Vagina (tissue), 2 donors: Measurements from ENCODE around the gene ZNF280C. TPM values are rescaled to one million over a fixed set of nuclear protein-coding genes. Genes with fewer than 3 reads are reported as not detected.
A peak's percentile ranks its signal among the peaks of the same experiment; 100 is the strongest.

Experiments used
- DNase-seq, 2 donors: peaks; one replicate each; pipeline ENCODE4 v3.0.0-alpha.2; 2017; ENCODE audit errors: extremely low spot score in 2 of 2
- H3K27ac ChIP-seq: fragments of 200-600 bp; sonication (generic); one replicate; pipeline ENCODE4 v1.5.1; 2019
- H3K27me3 ChIP-seq: fragments of 200-600 bp; sonication (generic); one replicate; pipeline ENCODE4 v1.5.1; 2019
- H3K36me3 ChIP-seq, 2 donors: fragments of 200-600 bp; sonication (generic); one replicate each; pipeline ENCODE4 v1.5.1; 2017 to 2019
- H3K4me1 ChIP-seq: fragments of 200-600 bp; sonication (generic); one replicate; pipeline ENCODE4 v1.5.1; 2019
- H3K4me3 ChIP-seq, 2 donors: fragments of 200-600 bp; sonication (generic); 1 replicate in 1 of 2; 2 replicates in 1 of 2; pipeline ENCODE4 v1.5.1; 2016 to 2019
- H3K9me3 ChIP-seq: fragments of 200-600 bp; sonication (generic); one replicate; pipeline ENCODE4 v1.5.1; 2019
- POLR2A ChIP-seq, 2 donors: fragments of 450-650 bp; IDR thresholded peaks; one replicate each; pipeline ENCODE4 v1.6.1; 2017; ENCODE audit warnings: antibody characterized with exemption in 2 of 2, mild to moderate bottlenecking in 2 of 2, moderate library complexity in 2 of 2
- POLR2AphosphoS5 ChIP-seq, 2 donors: sonication (generic); formaldehyde crosslinking; IDR thresholded peaks; one replicate each; pipeline ENCODE4 v1.9.0; 2017; ENCODE audit warnings: antibody characterized with exemption in 2 of 2, mild to moderate bottlenecking in 2 of 2, low read depth in 1 of 2; ENCODE audit not compliant: insufficient read depth in 1 of 2
- intact Hi-C: fragments of 100-400 bp; cut with DNase I; formaldehyde crosslinking; loops from one replicate; pipeline ENCODE4 v1.15.1; 2023
- total RNA-seq: library from RNA; depleted of rRNA; stranded (reverse); fragments of >200 nt; gene quantifications from one replicate; pipeline ENCODE4 v1.2.3, GENCODE V29; 2016
- TF ChIP-seq, protein P1 (sequence below), 3 experiments: fragments of 450-650 bp in 2 of 3; fragments of 200-600 bp in 1 of 3; sonication (generic) in 1 of 3; IDR thresholded peaks; one replicate each; pipeline ENCODE4 v1.5.1; 2017 to 2019; ENCODE audit warnings: antibody characterized with exemption in 3 of 3, mild to moderate bottlenecking in 2 of 3, moderate library complexity in 2 of 3

ZNF280C gene
- total RNA-seq, 1 donor from 2014 or later = 4.2 TPM

DNA sequence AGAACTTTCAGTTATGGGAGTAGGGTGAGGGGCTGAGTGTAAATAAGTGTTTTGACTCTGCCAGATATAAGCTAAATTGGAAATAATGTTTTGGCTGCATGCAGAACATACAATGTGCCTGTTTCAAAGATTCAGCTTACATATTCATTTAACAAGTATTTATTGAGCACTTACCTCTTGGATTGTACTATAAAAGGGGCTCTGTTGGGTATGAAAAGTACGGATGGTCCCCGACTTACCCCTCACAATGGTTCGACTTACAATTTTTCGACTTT, 102.3 kb downstream of the ZNF280C start:
- DNase-seq = no peak
- intact Hi-C loops = no loop called here
- Histone ChIP-seq H3K27me3 (no peaks in the 10 kb centered on the region), H3K27ac (peak overlapping the region; percentile 85), H3K4me1 (peaks cover 10% of the 10 kb centered on the region), H3K36me3 (no peaks in the 10 kb centered on the region), H3K9me3 (no peaks in the 10 kb centered on the region), H3K4me3 (peak overlapping the region; percentile 57 to 58)
- no peak for TF ChIP-seq POLR2A (IDR thresholded peaks at IDR 0.05)
- TF ChIP-seq, protein P1, sequence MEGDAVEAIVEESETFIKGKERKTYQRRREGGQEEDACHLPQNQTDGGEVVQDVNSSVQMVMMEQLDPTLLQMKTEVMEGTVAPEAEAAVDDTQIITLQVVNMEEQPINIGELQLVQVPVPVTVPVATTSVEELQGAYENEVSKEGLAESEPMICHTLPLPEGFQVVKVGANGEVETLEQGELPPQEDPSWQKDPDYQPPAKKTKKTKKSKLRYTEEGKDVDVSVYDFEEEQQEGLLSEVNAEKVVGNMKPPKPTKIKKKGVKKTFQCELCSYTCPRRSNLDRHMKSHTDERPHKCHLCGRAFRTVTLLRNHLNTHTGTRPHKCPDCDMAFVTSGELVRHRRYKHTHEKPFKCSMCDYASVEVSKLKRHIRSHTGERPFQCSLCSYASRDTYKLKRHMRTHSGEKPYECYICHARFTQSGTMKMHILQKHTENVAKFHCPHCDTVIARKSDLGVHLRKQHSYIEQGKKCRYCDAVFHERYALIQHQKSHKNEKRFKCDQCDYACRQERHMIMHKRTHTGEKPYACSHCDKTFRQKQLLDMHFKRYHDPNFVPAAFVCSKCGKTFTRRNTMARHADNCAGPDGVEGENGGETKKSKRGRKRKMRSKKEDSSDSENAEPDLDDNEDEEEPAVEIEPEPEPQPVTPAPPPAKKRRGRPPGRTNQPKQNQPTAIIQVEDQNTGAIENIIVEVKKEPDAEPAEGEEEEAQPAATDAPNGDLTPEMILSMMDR (IDR thresholded peaks at IDR 0.05) = no peak
- TF ChIP-seq POLR2AphosphoS5 (IDR thresholded peaks at IDR 0.05; ENCODE audit: insufficient read depth in 1 of 2, low read depth in 1 of 2) = no peak

GRCh38 chrX:130165703-130166502, 102.8 kb downstream of the ZNF280C start, which contains the start of gene AIFM1:
Gene AIFM1, minus strand, starts transcription at chrX:130165841. Its CDS starts 185 bp downstream, at chrX:130165656.
- Histone ChIP-seq H3K4me1 (peaks cover 10% of the 10 kb centered on the region), H3K27me3 (no peaks in the 10 kb centered on the region), H3K27ac (peak within 1 kb of the TSS; percentile 85), H3K9me3 (no peaks in the 10 kb centered on the region), H3K4me3 (peak within 1 kb of the TSS; percentile 57 to 58), H3K36me3 (no peaks in the 10 kb centered on the region)
- TF ChIP-seq POLR2AphosphoS5 (IDR thresholded peaks at IDR 0.05; ENCODE audit: insufficient read depth in 1 of 2, low read depth in 1 of 2) (peak; percentile 57 to 92), POLR2A (IDR thresholded peaks at IDR 0.05) (peak in 1 of 2 donors; percentile 32)
- TF ChIP-seq, protein P1 (IDR thresholded peaks at IDR 0.05) = peak in 1 of 3 experiments; percentile 28
- intact Hi-C loops = no loop called here
- DNase-seq = peak in 1 of 2 donors; percentile 94

DNA sequence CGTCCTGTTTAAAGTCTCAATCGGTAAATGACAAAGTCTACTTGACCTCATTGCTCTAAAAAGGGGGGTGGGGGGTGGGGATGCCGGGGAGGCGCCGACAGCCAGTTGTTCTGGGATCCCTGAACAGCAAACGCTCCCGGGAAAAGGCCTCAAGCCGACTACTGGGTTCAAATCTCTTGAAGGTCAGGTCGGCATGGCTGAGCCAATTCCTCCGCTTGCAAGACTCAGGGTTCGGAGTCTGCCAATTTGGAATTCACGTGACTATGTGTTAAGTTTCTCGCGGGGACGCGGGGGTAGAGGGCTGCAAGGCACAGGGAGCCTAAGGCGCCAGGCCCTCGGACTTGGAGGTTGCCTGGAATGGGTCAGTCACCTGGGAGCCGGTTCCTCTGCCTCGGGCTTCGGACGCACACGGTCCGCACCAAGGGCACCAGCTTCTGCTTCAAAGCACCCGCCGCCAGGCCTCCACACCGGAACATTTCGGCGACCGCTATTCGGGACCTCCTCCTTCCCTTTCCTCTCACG, 103.5 kb downstream of the ZNF280C start:
- peak in 1 of 2 donors; percentile 89 for DNase-seq
- no peaks in the 10 kb centered on the region for H3K9me3 ChIP-seq
- H3K27me3 ChIP-seq = no peaks in the 10 kb centered on the region
- H3K27ac ChIP-seq = peak overlapping the region; percentile 85
- H3K4me1 ChIP-seq = peaks cover 10% of the 10 kb centered on the region
- no peaks in the 10 kb centered on the region for H3K36me3 ChIP-seq
- H3K4me3 ChIP-seq = peak overlapping the region; percentile 57 to 58
- TF ChIP-seq POLR2A (IDR thresholded peaks at IDR 0.05) (no peak), POLR2AphosphoS5 (IDR thresholded peaks at IDR 0.05; ENCODE audit: insufficient read depth in 1 of 2, low read depth in 1 of 2) (no peak)
- TF ChIP-seq, protein P1 (IDR thresholded peaks at IDR 0.05) = no peak
- intact Hi-C loops = no loop called here

GRCh38 chrX:130163398-130163797, 105.3 kb downstream of the ZNF280C start:
- H3K36me3 ChIP-seq = no peaks in the 10 kb centered on the region
- no peak for TF ChIP-seq POLR2AphosphoS5 (IDR thresholded peaks at IDR 0.05; ENCODE audit: insufficient read depth in 1 of 2, low read depth in 1 of 2)
- DNase-seq = no peak

DNA sequence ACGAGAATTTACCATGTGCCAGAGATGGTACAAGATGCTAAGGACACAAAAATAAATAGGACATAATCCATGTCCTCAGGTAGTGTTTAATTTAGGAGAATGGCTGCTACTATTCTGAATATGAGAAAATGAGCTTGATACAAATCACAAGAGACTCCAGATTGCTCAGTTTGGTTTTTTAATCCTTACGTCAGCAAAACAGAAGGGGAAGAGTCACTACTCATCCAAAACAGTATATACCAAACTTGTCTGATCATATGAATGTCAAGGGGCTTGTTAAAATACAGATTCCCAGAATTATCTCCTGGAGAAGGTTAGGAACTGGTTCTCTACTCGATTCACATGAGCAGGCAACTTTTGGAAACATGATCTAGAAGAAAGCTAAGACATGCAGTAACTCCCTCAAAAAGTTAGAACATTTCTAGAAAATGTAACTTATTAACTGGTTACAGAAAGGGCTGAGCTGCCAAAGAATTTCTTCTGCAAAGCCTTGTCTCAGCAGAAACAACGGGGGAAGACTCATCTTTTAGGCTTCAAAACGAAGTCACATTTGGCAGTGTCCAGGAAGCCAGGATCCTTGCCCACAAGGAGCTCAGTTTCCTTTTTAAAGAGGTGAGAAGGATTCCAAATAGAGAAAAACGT, 106.5 kb downstream of the ZNF280C start:
- intact Hi-C loops = no loop called here
- Histone ChIP-seq H3K27ac (no peak overlapping the region), H3K4me1 (peaks cover 10% of the 10 kb centered on the region), H3K4me3 (no peak overlapping the region), H3K27me3 (no peaks in the 10 kb centered on the region), H3K9me3 (no peaks in the 10 kb centered on the region), H3K36me3 (no peaks in the 10 kb centered on the region)
- DNase-seq = no peak
- TF ChIP-seq POLR2A (IDR thresholded peaks at IDR 0.05) (no peak), POLR2AphosphoS5 (IDR thresholded peaks at IDR 0.05; ENCODE audit: insufficient read depth in 1 of 2, low read depth in 1 of 2) (no peak)
- TF ChIP-seq, protein P1 (IDR thresholded peaks at IDR 0.05) = no peak

More at GRCh38 chrX:130163398-130163797, 105.3 kb downstream of the ZNF280C start:
- Histone ChIP-seq H3K27ac (no peak overlapping the region), H3K4me3 (no peak overlapping the region), H3K27me3 (no peaks in the 10 kb centered on the region), H3K4me1 (peaks cover 10% of the 10 kb centered on the region), H3K9me3 (no peaks in the 10 kb centered on the region)
- intact Hi-C loops = no loop called here
